IPS-20b (cell line): ENCODE results near the gene MTMR8.

ENCODE experiments used
- H3K27ac ChIP-seq: one replicate; pipeline ENCODE4 v1.5.1; 2013; ENCODE audit warnings: low read length
- H3K27me3 ChIP-seq: 2 replicates; pipeline ENCODE4 v1.6.1; 2013; ENCODE audit warnings: mild to moderate bottlenecking, low read length, inconsistent platforms; ENCODE audit not compliant: insufficient read depth
- H3K36me3 ChIP-seq: 2 replicates; pipeline ENCODE4 v1.6.1; 2013; ENCODE audit warnings: low read depth, mild to moderate bottlenecking, inconsistent platforms, low read length, moderate library complexity; ENCODE audit not compliant: insufficient read depth
- H3K4me1 ChIP-seq: 2 replicates; pipeline ENCODE4 v1.6.1; 2013; ENCODE audit warnings: mild to moderate bottlenecking, control low read depth, inconsistent platforms, low read length, moderate library complexity; ENCODE audit not compliant: insufficient read depth
- H3K4me3 ChIP-seq: 2 replicates; pipeline ENCODE4 v1.5.1; 2013; ENCODE audit warnings: mild to moderate bottlenecking, low read length, inconsistent platforms
- H3K9ac ChIP-seq: 2 replicates; pipeline ENCODE4 v1.6.1; 2013; ENCODE audit warnings: low read depth, mild to moderate bottlenecking, inconsistent platforms, low read length, moderate library complexity
- H3K9me3 ChIP-seq: 2 replicates; pipeline ENCODE4 v1.6.1; 2013; ENCODE audit warnings: mild to moderate bottlenecking, low read depth, low read length, inconsistent platforms; ENCODE audit not compliant: insufficient read depth

Gene MTMR8

DNA sequence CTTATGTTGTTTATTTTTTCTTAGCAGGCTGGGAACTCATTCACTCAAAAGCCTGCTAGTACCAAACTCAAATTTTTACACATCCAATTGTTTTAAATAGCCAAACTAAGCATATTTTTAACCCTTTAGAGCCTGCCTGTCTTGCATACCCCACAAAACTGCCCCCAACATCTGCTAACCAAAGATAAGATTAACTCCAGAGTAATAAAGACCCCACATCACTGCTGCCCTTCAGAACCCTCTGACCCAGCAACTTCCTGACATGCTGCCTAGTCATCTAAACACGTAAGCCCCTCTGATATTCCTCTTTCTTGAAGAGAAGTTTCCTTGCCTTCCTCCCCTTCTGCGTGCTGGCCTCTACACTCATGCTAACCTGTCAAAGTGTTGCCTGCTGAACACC lies 104.1 kb downstream of the MTMR8 start:
- no peaks in the 10 kb centered on the region for H3K36me3 ChIP-seq
- no peak overlapping the region for H3K9ac ChIP-seq
- H3K27ac ChIP-seq = no peak overlapping the region
- H3K4me1 ChIP-seq = no peaks in the 10 kb centered on the region
- H3K4me3 ChIP-seq = no peak overlapping the region
- no peaks in the 10 kb centered on the region for H3K9me3 ChIP-seq
- H3K27me3 ChIP-seq = no peaks in the 10 kb centered on the region

DNA sequence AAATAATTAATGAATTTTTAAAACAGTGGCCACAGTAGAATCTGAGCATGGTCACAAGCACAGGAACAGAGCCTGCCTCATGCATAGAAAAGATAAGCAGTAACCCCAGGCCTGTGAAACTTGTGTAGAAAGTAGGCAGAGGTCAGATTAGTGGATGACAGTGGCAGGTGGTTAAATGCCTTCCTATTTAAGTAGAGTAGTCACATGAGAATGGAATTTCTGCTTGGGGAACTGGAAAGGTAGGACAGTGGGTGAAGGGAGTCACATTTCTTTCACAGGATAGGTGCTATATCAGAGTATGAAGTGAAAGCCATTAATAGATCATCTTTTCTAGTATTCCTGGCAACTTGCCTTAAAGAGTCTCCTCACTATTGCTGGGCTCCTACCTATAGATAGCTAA lies 130.0 kb downstream of the MTMR8 start:
- H3K4me3 ChIP-seq = no peak overlapping the region
- H3K9ac ChIP-seq = no peak overlapping the region
- H3K27ac ChIP-seq = no peak overlapping the region
- H3K27me3 ChIP-seq = no peaks in the 10 kb centered on the region
- H3K9me3 ChIP-seq = no peaks in the 10 kb centered on the region
- H3K36me3 ChIP-seq = no peaks in the 10 kb centered on the region
- H3K4me1 ChIP-seq = no peaks in the 10 kb centered on the region

DNA sequence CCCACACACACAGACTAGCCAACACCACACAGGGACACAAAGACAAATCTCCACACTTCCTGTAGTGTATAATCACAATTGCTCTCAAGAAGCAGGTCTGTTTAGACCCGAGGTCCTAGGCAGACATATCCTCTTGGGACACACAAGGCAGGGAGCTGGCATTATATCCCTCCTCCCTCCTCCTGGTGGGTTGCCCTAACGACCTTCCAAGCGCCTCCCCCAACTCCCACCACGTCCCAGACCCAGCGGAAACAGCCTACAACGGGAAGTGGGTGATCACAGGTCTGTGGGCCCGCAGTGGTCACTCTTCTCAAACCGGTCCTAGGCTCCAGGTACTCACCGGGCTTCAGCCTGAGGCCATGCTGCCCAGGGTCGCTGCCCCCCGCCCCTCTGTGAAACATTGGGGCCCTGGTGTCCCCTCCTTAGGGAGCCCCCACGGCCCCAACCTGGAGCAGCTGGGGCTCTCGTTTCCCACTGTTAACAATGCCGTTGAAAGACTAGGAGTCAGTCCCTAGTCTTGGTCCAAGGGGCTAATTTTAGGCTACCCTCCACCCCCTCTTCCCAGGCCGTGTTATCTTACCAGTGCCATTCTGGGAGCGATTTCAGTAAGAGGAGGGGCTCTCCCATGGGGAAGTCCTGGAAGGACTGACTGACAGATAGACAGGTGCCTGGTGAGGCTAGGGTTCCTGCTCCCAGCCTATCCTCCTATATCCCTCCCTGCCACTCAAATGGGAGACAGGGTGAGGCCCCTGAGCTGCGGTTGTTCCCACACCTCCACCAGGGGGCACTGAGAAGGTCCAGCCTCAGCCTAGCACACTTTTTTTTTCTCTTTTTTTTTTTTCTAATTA lies 164.9 kb downstream of the MTMR8 start, which contains the start of gene ASB12:
ASB12 (minus strand) TSS at position 485 of the 848 bp plus-strand sequence. CDS start 4,957 bp downstream, outside the sequence.
- Histone ChIP-seq H3K9me3 (no peaks in the 10 kb centered on the region), H3K4me3 (no peak within 1 kb of the TSS), H3K9ac (no peak within 1 kb of the TSS), H3K36me3 (no peaks in the 10 kb centered on the region), H3K27ac (no peak within 1 kb of the TSS), H3K4me1 (no peaks in the 10 kb centered on the region), H3K27me3 (no peaks in the 10 kb centered on the region)

DNA sequence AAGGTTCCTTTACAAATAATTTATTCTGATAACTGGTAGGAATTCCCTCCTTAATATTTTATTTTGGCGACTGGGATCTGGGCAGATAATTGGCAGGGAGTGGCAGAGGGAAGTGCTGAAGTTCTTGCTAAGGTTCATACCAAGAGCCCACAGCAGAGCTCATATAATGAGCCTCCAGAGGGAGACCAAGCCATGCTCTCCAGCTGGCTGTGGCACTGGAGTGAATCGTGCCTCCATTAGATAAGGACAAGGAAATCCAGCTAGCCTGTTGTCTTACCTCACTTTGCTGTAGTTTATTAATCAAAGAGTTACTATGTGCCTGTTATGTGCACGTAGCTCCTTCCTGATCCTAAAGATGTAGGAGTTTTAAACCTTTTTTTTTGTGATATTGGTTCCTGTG lies 166.1 kb downstream of the MTMR8 start:
- no peaks in the 10 kb centered on the region for H3K4me1 ChIP-seq
- H3K9ac ChIP-seq = no peak overlapping the region
- H3K9me3 ChIP-seq = no peaks in the 10 kb centered on the region
- no peaks in the 10 kb centered on the region for H3K27me3 ChIP-seq
- no peaks in the 10 kb centered on the region for H3K36me3 ChIP-seq
- H3K27ac ChIP-seq = no peak overlapping the region
- H3K4me3 ChIP-seq = no peak overlapping the region
